GM18498 (cell line): ENCODE results near the gene DUSP28.

Experiments used
- ATAC-seq: cut with Tn5 transposase; IDR thresholded peaks from one replicate; pipeline ENCODE4 v1.9.1; 2021; ENCODE audit warnings: mild to moderate bottlenecking, moderate library complexity; ENCODE audit not compliant: unreplicated experiment

The DUSP28 gene

DNA sequence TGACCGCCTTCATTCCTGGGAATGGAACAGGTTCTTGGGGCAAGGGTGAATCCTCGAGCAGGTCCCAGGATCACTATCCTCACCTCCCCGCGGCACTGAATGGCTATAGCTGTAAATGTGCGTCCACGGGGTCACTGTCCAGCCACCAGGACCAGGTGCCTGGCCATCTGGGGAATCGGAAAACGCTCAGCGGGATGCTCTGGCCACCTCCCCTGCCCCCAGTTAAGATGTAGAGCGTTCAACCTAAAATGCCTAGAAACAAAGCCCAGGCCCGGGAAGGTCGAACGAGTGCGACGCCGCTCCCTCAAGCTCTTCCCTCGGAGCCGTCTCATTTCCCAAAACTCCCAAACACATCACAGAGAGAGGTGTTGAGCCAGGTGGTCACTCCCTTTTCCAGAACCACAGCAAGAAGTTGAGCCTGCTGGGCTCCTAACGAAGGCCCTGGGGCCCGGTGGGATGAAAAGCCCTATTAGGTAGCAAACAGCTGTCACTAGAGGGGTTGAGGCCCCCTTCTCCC is 25.6 kb downstream of the DUSP28 start:
- ATAC-seq = no peak

DNA sequence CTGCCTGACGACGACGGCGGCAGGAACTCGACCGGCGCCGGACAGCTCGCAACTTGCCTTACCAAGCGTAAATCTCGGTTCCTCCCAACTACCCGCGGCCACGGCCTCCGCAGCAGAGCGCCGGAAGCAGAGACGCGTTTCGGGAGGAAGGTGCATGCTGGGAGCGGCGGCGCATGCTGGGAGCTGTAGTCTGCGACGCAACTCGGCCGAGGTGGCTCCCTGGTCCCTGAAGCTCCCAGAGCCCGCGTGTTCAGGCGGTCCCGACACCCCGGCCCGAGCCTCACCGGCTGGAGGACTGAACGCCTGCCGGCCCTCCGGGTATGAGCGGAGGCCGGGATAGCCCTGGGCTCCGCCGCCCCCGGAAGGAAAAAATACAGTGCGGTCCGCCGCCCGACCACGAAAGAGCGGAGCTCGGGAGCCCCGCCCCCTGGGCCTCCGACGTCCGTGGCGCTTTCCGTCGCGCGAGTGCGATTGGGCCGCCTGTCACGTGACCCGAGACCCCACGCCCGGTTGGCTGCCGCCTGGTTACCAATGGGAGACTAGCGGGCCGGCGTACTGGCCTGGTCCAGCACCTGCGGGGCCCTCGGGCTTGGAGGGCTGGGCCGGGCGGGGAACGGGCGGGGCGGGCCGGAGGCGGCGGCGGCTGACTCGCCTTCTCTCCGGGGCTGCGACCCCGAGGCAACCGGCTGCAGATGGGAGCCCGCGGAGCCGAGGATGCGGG is 26.2 kb downstream of the DUSP28 start, which contains the start of gene CAPN10:
TSS of gene CAPN10 (plus strand) at position 537 of the 721 bp plus-strand sequence. CDS start at position 715, 178 bp downstream.
- ATAC-seq = peak; percentile 71

GRCh38 chr2:240586919-240587800 is 27.0 kb downstream of the DUSP28 start:
- peak; percentile 10 for ATAC-seq

GRCh38 chr2:240588006-240588655 is 28.0 kb downstream of the DUSP28 start:
- ATAC-seq = no peak

- no peak for ATAC-seq
These were observed 28.5 kb downstream of the DUSP28 start for GRCh38 chr2:240588669-240589068.

DNA sequence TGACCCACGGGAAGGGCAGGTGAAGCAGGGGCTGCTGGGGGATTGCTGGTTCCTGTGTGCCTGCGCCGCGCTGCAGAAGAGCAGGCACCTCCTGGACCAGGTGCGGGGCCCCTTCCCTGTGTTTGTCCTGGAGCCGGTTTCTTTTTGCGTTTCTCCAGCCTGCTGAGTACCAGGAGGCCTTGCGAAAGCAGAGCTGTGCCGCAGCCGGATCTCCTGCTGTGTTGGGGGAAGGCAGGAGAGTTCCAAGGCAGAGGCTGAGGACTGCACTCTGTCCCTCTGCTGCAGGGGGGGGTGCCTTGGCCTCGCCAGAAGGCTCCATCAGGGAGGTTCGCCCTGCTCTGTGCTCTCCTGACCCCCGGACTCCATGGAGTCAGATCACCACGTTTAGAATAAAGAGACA is 29.2 kb downstream of the DUSP28 start:
- ATAC-seq = no peak

DNA sequence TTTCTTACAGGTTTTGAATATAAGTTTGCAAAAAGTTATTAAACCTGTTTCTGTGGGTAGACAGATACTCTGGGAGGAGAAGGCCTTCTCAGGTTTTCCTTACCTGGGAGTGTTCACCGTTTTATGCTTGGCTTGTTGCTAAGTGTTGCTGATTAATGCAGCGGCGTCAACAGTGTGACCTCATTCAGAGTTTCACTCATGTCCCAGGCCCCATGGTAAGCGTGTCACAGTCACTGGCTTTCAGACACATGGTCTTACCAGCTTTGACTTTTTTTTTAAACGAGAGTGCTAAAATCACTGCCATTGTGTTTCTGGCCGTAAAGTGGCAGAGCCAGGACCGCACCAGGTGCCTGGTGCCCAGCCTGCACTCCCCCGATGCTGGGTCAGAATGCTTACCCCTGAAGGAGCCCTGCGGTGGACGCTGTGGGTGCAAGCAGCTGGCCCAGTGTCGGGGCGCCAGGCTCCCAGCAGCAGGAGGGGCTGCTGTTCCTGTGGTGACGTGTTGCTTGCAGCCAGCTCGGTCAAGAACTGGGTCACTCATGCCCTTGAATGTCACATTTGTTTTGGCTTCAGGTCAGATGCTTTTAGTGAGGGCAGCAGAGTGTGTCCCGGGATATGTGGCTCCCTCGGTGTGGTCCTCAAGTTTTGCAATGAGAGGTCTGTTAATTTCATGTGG is 29.8 kb downstream of the DUSP28 start:
- no peak for ATAC-seq

- ATAC-seq = no peak
These were observed 30.5 kb downstream of the DUSP28 start for GRCh38 chr2:240590681-240591111.

GRCh38 chr2:240591226-240591625 is 31.1 kb downstream of the DUSP28 start:
- no peak for ATAC-seq

DNA sequence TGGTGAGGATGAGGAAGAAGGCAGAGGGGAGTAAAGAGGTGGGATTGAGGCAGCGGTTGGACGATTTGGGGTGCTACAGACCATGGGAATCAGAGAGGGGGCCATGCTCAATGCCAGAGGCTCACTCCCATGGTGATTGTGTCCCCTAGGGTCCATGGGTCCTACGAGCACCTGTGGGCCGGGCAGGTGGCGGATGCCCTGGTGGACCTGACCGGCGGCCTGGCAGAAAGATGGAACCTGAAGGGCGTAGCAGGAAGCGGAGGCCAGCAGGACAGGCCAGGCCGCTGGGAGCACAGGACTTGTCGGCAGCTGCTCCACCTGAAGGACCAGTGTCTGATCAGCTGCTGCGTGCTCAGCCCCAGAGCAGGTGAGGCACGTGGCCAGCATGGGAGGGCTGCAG is 31.6 kb downstream of the DUSP28 start:
- ATAC-seq = no peak

DNA sequence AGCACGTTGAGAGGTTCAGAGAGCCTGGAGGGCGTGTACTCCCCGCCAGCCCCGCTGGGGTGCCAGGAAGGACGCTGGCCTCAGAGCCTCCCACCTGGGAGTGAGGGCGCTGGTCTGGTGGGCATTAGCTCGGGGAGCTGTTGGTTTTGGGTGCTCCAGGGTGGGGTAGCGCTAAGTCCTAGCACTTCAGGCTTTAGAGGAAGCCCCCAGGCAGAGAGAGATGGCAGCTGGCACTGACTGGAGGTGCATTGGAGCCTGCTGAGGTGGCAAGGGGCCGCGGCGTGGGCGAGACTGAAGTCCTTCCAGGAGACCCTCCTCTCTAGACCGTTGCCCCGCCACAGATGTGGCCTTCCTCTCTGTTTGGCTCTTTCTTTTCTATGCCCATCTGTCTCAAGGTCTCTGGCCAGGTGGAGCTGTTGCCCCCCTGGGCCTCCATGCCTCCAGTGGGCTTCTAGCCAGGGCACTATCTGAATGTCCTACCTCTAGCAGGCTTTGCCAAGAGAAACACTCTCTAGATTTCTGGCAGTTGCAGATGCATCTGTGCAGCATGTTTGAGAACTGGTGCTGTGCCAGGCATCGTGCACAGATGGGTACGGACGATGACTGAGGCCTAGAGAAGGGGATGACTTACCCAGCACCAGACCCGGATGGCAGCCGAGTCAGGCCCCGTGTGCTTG is 33.0 kb downstream of the DUSP28 start:
- ATAC-seq = no peak

- ATAC-seq = no peak
These were observed 33.7 kb downstream of the DUSP28 start for GRCh38 chr2:240593703-240594451.

DNA sequence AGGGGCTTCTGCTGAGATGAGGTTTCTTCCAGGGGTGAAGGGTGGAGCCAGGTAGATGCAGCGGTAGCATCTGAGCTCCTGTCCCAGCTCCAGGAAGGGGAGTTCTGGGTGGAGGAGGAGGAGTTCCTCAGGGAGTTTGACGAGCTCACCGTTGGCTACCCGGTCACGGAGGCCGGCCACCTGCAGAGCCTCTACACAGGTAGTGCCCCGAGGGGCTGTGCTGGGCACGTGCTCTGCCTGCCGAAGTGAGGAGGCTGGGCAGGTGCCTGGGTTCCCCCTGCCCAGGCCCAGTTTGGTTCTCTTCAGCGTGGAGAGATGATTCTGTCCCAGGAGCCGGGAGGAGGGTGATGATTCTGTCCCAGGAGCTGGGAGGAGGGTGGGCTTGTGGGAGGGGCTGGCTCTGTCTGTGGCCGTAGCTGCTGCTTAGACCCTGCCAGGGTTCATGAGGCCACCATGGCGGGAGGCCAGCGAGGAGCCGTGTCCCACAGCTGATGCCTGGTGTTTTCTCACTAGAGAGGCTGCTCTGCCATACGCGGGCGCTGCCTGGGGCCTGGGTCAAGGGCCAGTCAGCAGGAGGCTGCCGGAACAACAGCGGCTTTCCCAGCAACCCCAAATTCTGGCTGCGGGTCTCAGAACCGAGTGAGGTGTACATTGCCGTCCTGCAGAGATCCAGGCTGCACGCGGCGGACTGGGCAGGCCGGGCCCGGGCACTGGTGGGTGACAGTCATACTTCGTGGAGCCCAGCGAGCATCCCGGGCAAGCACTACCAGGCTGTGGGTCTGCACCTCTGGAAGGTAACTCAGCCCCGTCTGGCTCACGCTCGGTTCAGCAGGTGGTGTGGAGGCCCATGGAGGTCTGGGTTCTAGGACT is 34.6 kb downstream of the DUSP28 start:
- ATAC-seq = no peak

DNA sequence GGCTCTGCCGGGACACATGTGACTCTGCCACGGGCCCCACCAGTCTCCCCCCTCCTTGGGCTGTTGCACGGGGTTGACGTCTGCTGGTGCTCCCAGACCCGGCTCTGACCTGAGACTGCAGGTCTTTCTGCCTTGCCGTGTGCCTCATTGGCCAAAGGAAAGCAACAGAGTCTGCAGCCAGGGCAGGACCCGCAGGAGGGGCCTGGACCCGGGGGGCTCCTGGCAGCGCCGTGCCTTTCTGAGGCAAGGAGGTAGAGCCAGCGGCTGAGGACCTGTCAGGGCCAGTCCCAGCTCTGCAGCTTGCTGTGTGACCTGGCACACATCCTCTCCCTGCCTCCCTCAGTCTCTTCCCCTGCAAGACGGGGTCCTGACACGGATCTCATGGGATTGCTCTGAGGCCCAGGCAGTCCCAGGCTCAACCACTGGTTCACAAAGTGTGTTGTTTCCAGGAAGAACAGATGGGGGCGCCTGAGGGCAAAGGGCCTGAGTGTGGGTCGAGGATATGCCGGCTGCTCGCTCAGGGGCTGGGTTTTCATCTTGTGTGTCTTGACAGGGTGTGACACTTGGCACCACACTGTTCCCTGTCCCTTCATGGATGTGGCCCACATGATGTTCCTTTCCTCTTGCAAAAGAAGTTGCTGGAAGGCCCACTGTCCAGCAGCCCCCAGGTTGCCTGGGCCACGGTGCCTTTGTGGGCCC is 35.4 kb downstream of the DUSP28 start:
- no peak for ATAC-seq

DNA sequence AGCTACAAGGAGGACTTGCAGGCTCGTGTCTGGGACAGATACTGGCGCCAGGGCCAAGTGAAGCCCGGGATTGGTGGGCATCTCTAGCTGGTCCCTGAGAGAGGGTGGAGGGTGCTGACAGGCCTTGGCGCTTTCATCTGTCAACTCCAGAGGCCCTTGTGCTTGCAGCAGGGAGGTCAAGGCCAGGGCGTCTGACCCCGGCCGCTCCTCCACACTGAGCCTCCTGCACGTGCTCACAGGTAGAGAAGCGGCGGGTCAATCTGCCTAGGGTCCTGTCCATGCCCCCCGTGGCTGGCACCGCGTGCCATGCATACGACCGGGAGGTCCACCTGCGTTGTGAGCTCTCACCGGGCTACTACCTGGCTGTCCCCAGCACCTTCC is 35.9 kb downstream of the DUSP28 start:
- no peak for ATAC-seq

DNA sequence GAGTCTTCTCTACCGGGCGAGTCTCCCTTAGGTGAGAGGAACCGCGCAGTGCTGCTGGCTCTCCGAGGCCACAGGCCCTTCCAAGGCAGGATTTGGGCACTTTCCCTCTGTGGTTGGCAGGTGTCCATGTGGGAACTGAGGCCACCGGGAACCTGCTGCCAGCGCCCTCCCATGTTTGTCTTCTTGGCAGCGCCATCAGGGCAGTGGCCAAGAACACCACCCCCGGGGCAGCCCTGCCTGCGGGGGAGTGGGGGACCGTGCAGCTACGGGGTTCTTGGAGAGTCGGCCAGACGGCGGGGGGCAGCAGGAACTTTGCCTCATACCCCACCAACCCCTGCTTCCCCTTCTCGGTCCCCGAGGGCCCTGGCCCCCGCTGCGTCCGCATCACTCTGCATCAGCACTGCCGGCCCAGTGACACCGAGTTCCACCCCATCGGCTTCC is 36.4 kb downstream of the DUSP28 start:
- ATAC-seq = no peak

DNA sequence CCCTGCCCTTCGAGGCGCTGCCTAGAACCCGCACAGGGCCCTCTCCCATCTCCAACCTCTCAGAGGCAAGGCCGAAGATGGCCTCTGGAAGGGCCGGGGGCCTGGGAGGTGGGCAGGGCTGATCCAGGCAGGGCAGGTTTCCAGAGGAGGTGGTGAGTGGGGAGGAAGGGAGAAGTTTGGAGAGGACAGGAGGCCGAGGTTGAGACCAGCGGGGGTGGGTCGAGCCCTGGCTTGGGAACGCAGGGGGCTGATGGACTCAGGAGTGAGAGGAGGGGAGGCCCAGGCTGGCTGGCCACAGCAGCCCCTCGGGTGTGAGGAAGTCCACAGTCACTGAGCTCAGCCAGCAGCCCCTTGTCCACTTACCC is 36.9 kb downstream of the DUSP28 start:
- no peak for ATAC-seq
